ENCODE results near the gene SUPV3L1.

DNA sequence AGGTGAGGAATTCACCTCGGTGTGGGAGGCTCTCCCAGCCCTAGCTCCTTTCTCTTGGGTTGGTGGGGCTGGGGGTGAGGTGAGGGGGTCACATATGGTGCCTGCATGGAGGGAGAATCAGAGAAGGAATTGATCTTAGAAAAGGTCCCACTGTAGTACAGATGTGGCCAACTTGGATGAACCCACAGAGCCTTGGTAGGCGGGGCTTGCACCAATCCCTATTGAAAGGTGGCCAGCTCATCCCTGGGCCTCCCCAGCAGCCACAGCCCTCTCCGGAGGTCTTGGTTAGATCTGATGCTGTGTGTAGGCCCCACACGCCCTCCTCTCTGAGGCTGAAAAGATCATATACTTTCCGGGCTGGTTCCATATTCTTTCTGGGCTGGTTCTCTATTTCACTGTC lies 59.1 kb downstream of the SUPV3L1 start:
- TF ChIP-seq USF2 (IDR thresholded peaks at IDR 0.05; ENCODE audit: borderline replicate concordance, low read depth, low read length) (no peak), FOS (IDR thresholded peaks at IDR 0.05; ENCODE audit: borderline replicate concordance, extremely low read depth, insufficient read length) (no peak)

Measured in GM12878 (cell line).